BLaER1 treated with 17β-estradiol and CSF1 and Interleukin-3, amounts not matched to agents 10 nM and 100 nM (cell line): ENCODE measurements around the gene LPP.

Experiments used
- H3K27ac ChIP-seq, 11 experiments: shearing (Covaris generic); formaldehyde crosslinking; 2 replicates each; pipeline ENCODE4 v1.8.1; 2022
- H3K27me3 ChIP-seq, 11 experiments: shearing (Covaris generic); formaldehyde crosslinking; 2 replicates each; pipeline ENCODE4 v1.8.1; 2022
- H3K36me3 ChIP-seq, 11 experiments: shearing (Covaris generic); formaldehyde crosslinking; 2 replicates each; pipeline ENCODE4 v1.8.1; 2022
- H3K4me1 ChIP-seq, 10 experiments: shearing (Covaris generic); formaldehyde crosslinking; 2 replicates each; pipeline ENCODE4 v1.8.1; 2022
- H3K4me2 ChIP-seq, 11 experiments: shearing (Covaris generic); formaldehyde crosslinking; 2 replicates each; pipeline ENCODE4 v1.8.1; 2022
- H3K4me3 ChIP-seq, 10 experiments: shearing (Covaris generic); formaldehyde crosslinking; 2 replicates each; pipeline ENCODE4 v1.8.1; 2022
- H3K9ac ChIP-seq, 11 experiments: shearing (Covaris generic); formaldehyde crosslinking; 2 replicates each; pipeline ENCODE4 v1.8.1; 2022
- H3K9me3 ChIP-seq, 11 experiments: shearing (Covaris generic); formaldehyde crosslinking; replicated peaks in 1 of 11; 2 replicates each; pipeline ENCODE4 v1.8.1; 2022
- H4K20me1 ChIP-seq, 11 experiments: shearing (Covaris generic); formaldehyde crosslinking; 2 replicates each; pipeline ENCODE4 v1.8.1; 2022
- Cebpa-rat ChIP-seq, 11 experiments: shearing (Covaris generic); IDR thresholded peaks; 2 replicates each; pipeline ENCODE4 v1.8.1; 2022

LPP gene

DNA sequence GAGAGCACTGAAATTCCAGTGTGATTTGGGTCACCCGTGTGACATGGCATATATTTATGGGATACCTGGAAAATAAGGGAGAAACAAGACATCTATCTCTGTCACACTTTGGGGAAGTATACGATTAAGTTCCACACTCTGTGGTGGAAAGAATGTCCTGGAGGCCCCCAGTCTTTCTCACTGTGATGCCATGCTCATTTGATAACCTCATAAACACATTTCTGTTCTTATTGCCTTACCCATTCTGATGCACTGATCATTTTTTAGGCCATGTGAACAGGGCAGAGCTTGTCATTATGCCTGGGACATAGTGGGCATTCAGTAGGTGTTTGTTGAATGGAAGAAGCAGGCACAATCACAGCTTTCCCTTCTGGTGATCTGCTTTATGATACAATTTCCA is 668.5 kb downstream of the LPP start:
- 0 out of 22 replicates have a peak, but pooled peaks of 1 of the 11 experiments have one; percentile 7 for TF ChIP-seq Cebpa-rat (IDR thresholded peaks at IDR 0.05)
- peak overlapping the region in 6 of 11 experiments; percentile 48 to 99 (median 92); a peak in 13 of 22 replicates for H3K27ac ChIP-seq
- peaks cover 0 to 100% (median 23%) of the 10 kb centered on the region in 10 experiments; a peak in 17 of 20 replicates for H3K4me1 ChIP-seq
- H4K20me1 ChIP-seq: no peaks in the 10 kb centered on the region
- H3K4me2 ChIP-seq: peak overlapping the region; percentile 7 to 84 (median 51); a peak in 18 of 22 replicates
- no peaks in the 10 kb centered on the region for H3K27me3 ChIP-seq
- H3K9ac ChIP-seq: peak overlapping the region in 5 of 11 experiments; percentile 45 to 82 (median 73); a peak in 9 of 22 replicates
- H3K36me3 ChIP-seq: no peaks in the 10 kb centered on the region
- no peaks in the 10 kb centered on the region for H3K9me3 ChIP-seq
- no peak overlapping the region for H3K4me3 ChIP-seq

DNA sequence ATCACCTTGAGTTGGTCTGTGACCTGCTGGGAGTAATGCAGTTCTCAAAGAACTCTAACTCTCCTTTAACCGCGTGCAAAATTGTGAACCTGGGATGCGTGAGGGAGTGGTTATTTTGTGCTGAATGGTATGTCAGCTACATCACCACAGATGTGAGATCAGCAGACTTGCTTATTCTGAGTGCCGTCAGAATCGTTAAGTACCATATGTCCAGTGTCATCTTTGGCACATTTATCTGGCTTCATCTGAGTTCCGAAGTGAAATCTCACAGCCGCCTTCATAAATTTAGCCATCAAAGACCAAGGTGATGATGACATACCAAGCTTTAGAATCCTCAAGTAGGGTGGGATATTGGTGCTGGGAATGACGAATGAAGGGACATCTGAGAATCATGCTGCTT is 670.6 kb downstream of the LPP start:
- H3K27me3 ChIP-seq: no peaks in the 10 kb centered on the region
- H3K4me1 ChIP-seq: peaks cover 0 to 99% (median 19%) of the 10 kb centered on the region in 10 experiments; a peak in 17 of 20 replicates
- no peaks in the 10 kb centered on the region for H3K9me3 ChIP-seq
- TF ChIP-seq Cebpa-rat (IDR thresholded peaks at IDR 0.05): no peak
- H3K27ac ChIP-seq: peak overlapping the region in 2 of 11 experiments; percentile 96 to 99; a peak in 4 of 22 replicates
- H3K4me3 ChIP-seq: no peak overlapping the region
- H3K9ac ChIP-seq: no peak overlapping the region
- H4K20me1 ChIP-seq: no peaks in the 10 kb centered on the region
- H3K36me3 ChIP-seq: no peaks in the 10 kb centered on the region
- H3K4me2 ChIP-seq: peak overlapping the region in 3 of 11 experiments; percentile 80 to 84 (median 83); a peak in 5 of 22 replicates

DNA sequence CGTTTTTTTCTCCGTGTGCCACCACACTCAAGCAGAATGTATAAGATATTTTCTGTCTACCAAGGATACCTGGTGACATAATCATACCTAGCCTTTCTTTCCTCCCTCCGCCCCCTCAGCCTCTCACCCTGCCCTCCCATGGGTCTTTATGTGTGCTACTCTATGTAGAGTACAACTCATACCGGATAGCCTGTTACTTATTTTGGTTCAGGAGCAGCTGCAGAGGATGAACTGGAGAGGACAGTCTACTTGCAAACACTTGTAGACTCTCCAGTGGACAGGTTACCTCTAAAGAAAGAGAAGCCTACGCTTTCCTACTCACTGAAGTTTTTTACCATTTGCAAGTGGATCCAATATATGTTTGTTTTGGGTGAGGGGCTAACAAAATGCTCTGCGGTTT is 671.9 kb downstream of the LPP start:
- no peak overlapping the region for H3K9ac ChIP-seq
- H3K27me3 ChIP-seq: no peaks in the 10 kb centered on the region
- no peak overlapping the region for H3K4me3 ChIP-seq
- no peaks in the 10 kb centered on the region for H3K36me3 ChIP-seq
- H3K9me3 ChIP-seq: no peaks in the 10 kb centered on the region
- no peak for TF ChIP-seq Cebpa-rat (IDR thresholded peaks at IDR 0.05)
- H4K20me1 ChIP-seq: no peaks in the 10 kb centered on the region
- H3K4me1 ChIP-seq: peaks cover 0 to 99% (median 12%) of the 10 kb centered on the region in 10 experiments; a peak in 17 of 20 replicates
- H3K4me2 ChIP-seq: peak overlapping the region in 2 of 11 experiments; percentile 80 to 84; a peak in 4 of 22 replicates
- peak overlapping the region in 3 of 11 experiments; percentile 51 to 99 (median 56); a peak in 5 of 22 replicates for H3K27ac ChIP-seq

DNA sequence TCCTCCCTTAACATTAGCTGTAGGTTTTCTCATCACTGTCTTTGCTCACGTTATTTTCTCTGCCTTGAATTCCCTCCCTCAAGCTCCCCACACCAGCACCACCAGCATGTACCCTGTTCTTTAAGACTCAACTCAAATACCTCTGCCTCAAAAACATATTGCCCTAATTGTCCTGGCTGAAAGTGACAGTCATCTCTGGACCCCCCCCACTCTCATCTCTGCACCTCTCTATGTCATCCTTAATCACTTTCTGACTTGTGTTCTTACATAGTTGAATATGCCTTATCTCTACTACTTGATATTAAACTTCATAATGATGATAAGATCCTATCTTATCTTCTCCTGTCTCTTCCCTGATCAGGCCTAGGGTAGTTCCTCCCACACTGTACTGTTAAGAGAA is 672.6 kb downstream of the LPP start:
- H3K4me2 ChIP-seq: peak overlapping the region in 2 of 11 experiments; percentile 15 to 84; a peak in 4 of 22 replicates
- TF ChIP-seq Cebpa-rat (IDR thresholded peaks at IDR 0.05): no peak
- H3K27me3 ChIP-seq: no peaks in the 10 kb centered on the region
- no peaks in the 10 kb centered on the region for H4K20me1 ChIP-seq
- no peak overlapping the region for H3K4me3 ChIP-seq
- H3K27ac ChIP-seq: peak overlapping the region in 3 of 11 experiments; percentile 20 to 99 (median 56); a peak in 4 of 22 replicates
- peaks cover 0 to 99% (median 12%) of the 10 kb centered on the region in 10 experiments; a peak in 17 of 20 replicates for H3K4me1 ChIP-seq
- H3K9ac ChIP-seq: no peak overlapping the region
- H3K36me3 ChIP-seq: no peaks in the 10 kb centered on the region
- no peaks in the 10 kb centered on the region for H3K9me3 ChIP-seq

DNA sequence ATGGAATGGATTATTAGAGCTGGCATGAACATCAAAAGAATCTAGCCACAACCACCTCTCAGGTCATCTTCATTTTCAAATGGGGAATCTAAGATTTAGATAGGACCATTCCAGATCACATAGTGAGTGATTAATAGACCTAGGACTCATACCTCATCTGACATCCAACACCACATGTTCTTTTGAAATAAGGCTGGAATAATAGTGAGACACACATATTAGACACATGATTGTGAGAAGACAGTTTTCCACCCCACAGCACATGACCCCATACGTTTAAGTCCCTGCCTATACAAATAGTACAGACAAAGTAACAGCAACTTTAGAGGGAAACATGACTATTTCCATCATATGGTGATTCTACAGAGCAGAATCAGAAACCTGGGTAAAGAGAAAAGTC is 673.1 kb downstream of the LPP start:
- no peaks in the 10 kb centered on the region for H3K36me3 ChIP-seq
- H3K4me1 ChIP-seq: peaks cover 0 to 99% (median 8%) of the 10 kb centered on the region in 10 experiments; a peak in 17 of 20 replicates
- H3K27ac ChIP-seq: peak overlapping the region in 3 of 11 experiments; percentile 11 to 99 (median 56); a peak in 5 of 22 replicates
- H3K4me2 ChIP-seq: peak overlapping the region in 2 of 11 experiments; percentile 40 to 45; a peak in 4 of 22 replicates
- no peak overlapping the region for H3K9ac ChIP-seq
- H3K27me3 ChIP-seq: no peaks in the 10 kb centered on the region
- H3K9me3 ChIP-seq: no peaks in the 10 kb centered on the region
- TF ChIP-seq Cebpa-rat (IDR thresholded peaks at IDR 0.05): no peak
- no peaks in the 10 kb centered on the region for H4K20me1 ChIP-seq
- no peak overlapping the region for H3K4me3 ChIP-seq

DNA sequence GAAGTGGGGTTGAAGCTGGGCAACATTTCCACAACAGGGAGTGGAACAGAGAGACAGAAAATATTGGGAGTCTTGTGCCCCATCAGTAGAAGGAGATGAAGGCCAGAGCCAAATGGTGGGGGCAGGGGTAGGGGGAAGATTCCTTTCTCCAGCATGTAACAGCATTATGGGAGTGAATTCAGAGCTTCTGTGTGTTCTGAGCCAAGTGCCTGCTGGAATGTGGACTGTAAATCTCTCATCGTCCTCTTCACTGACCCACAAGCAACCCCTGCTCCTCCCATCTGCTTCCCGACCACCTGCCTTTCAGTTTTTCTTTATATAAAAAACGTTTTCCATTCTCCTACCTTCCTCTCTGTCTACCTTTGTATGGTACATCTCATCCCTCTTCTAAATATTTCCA is 673.6 kb downstream of the LPP start:
- no peak for TF ChIP-seq Cebpa-rat (IDR thresholded peaks at IDR 0.05)
- H3K4me1 ChIP-seq: peaks cover 0 to 99% (median 5%) of the 10 kb centered on the region in 10 experiments; a peak in 14 of 20 replicates
- H3K9me3 ChIP-seq: no peaks in the 10 kb centered on the region
- H3K4me3 ChIP-seq: no peak overlapping the region
- no peaks in the 10 kb centered on the region for H3K36me3 ChIP-seq
- no peak overlapping the region for H3K9ac ChIP-seq
- H3K27me3 ChIP-seq: no peaks in the 10 kb centered on the region
- peak overlapping the region in 3 of 11 experiments; percentile 11 to 99 (median 56); a peak in 3 of 22 replicates for H3K27ac ChIP-seq
- no peaks in the 10 kb centered on the region for H4K20me1 ChIP-seq
- peak overlapping the region in 2 of 11 experiments; percentile 40 to 45; a peak in 3 of 22 replicates for H3K4me2 ChIP-seq

DNA sequence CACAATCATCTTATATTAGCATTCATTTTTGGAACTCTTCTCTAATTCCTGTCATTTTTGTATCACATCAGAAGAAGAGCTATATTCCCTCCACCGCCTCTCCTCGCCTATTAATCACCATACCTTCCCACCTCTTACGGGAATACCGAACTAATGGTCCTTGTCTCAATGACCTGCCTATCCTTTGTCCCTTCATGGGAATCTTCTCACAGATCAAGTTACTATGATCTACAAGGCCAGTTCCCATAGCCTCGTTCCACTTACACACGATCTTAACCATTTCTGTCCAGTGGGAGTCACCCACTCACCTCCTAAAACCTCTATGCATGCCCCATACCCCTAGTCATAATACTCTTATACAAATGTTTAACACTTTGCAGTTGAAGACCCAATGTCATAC is 675.2 kb downstream of the LPP start:
- peak overlapping the region in 3 of 11 experiments; percentile 31 to 78 (median 71); a peak in 4 of 22 replicates for H3K4me2 ChIP-seq
- H3K36me3 ChIP-seq: no peaks in the 10 kb centered on the region
- no peak overlapping the region for H3K4me3 ChIP-seq
- H3K4me1 ChIP-seq: peaks cover 9 to 98% (median 15%) of the 10 kb centered on the region in 10 experiments; a peak in 17 of 20 replicates
- no peaks in the 10 kb centered on the region for H3K9me3 ChIP-seq
- H3K9ac ChIP-seq: peak overlapping the region in 2 of 11 experiments; percentile 39 to 41; a peak in 1 of 22 replicates
- no peaks in the 10 kb centered on the region for H3K27me3 ChIP-seq
- H4K20me1 ChIP-seq: no peaks in the 10 kb centered on the region
- peak overlapping the region in 4 of 11 experiments; percentile 26 to 73 (median 46); a peak in 7 of 22 replicates for H3K27ac ChIP-seq
- no peak for TF ChIP-seq Cebpa-rat (IDR thresholded peaks at IDR 0.05)

DNA sequence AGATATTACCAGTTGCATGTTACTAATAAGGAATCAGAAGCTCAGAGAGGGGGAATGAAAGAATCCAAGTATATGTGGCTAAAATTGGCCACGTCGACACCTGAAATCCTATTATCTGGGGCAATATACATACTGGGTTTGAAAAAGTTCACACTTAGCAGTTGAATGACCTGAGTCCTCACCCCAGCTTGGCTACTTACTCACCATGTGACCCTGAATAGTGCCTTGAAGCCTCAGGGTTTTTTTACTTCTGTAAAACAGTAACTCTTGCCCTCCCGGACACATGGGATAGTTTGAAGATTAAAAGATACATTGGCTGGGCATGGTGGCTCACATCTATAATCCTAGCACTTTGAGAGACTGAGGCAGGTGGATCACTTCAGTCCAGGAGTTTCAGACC is 675.6 kb downstream of the LPP start:
- Histone ChIP-seq H4K20me1 (no peaks in the 10 kb centered on the region), H3K4me3 (no peak overlapping the region), H3K27ac (peak overlapping the region in 4 of 11 experiments; percentile 26 to 73 (median 46); a peak in 8 of 22 replicates), H3K27me3 (no peaks in the 10 kb centered on the region), H3K36me3 (no peaks in the 10 kb centered on the region), H3K9ac (peak overlapping the region in 2 of 11 experiments; percentile 39 to 41; a peak in 1 of 22 replicates), H3K9me3 (no peaks in the 10 kb centered on the region), H3K4me2 (peak overlapping the region in 3 of 11 experiments; percentile 31 to 78 (median 71); a peak in 5 of 22 replicates), H3K4me1 (peaks cover 13 to 98% (median 19%) of the 10 kb centered on the region in 10 experiments; a peak in 18 of 20 replicates)
- TF ChIP-seq Cebpa-rat (IDR thresholded peaks at IDR 0.05): no peak

DNA sequence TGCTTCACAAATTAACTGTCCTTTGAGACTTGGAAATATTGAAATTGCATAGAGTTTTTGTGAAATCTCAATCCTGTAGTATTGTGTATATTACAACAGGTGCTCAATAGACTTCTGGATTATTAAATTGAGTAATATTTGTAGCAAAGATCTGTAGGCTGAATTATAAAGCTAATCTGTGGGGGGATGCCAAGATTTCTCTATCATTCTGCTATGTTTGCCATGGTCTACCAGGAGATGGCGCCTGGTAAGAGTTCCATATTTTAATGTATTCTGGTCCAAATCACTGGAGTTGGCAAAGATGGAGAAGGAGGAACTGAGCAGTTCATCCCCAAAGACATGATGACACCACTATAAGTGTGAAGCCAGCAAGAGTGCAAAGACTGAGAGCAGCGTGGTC is 676.9 kb downstream of the LPP start:
- Histone ChIP-seq H4K20me1 (no peaks in the 10 kb centered on the region), H3K4me1 (peaks cover 14 to 97% (median 21%) of the 10 kb centered on the region in 10 experiments; a peak in 18 of 20 replicates), H3K9me3 (no peaks in the 10 kb centered on the region), H3K27me3 (no peaks in the 10 kb centered on the region), H3K36me3 (no peaks in the 10 kb centered on the region), H3K4me2 (peak overlapping the region in 4 of 11 experiments; percentile 44 to 71 (median 60); a peak in 8 of 22 replicates), H3K27ac (peak overlapping the region in 4 of 11 experiments; percentile 42 to 73 (median 58); a peak in 7 of 22 replicates), H3K9ac (no peak overlapping the region; a peak in 1 of 22 replicates), H3K4me3 (no peak overlapping the region)
- TF ChIP-seq Cebpa-rat (IDR thresholded peaks at IDR 0.05): no peak
